Hepatocyte (in vitro differentiated cells): ENCODE results near the gene ARF5.

Source experiments
- CTCF ChIP-seq: fragments of 200-600 bp; sonication (generic); IDR thresholded peaks from 2 replicates; pipeline ENCODE4 v1.5.1; 2016; ENCODE audit warnings: antibody characterized with exemption, mild to moderate bottlenecking; ENCODE audit not compliant: poor library complexity
- EZH2 ChIP-seq: fragments of 200-600 bp; sonication (generic); IDR thresholded peaks from 2 replicates; pipeline ENCODE4 v1.6.1; 2016; ENCODE audit warnings: antibody characterized with exemption, mild to moderate bottlenecking, borderline replicate concordance
- EZH2phosphoT487 ChIP-seq: fragments of 200-600 bp; sonication (generic); IDR thresholded peaks from one replicate; pipeline ENCODE4 v1.6.1; 2018; ENCODE audit warnings: antibody characterized with exemption, mild to moderate bottlenecking, low read depth, moderate library complexity; ENCODE audit not compliant: unreplicated experiment, severe bottlenecking

GRCh38 chr7:127632276-127632910, 44.2 kb downstream of the ARF5 start:
- TF ChIP-seq CTCF: no peak
- TF ChIP-seq EZH2: no peak
- no peak for TF ChIP-seq EZH2phosphoT487
